Large intestine (tissue), 3 donors: ENCODE measurements around the gene OR1F1. TPM values are rescaled to one million over a fixed set of nuclear protein-coding genes. Genes with fewer than 3 reads are reported as not detected.
"Not testable (repeated sequence)": the region's sequence is repeated elsewhere in the genome, so short reads cannot be mapped to it uniquely, and the experiment has no call there.

ENCODE experiments used
- DNase-seq, 2 donors: peaks; one replicate each; pipeline versions ENCODE4 v3.0.0 to v3.0.0-alpha.2; 2013
- H3K27ac ChIP-seq: one replicate; pipeline ENCODE4 v1.5.1; 2013; ENCODE audit warnings: low read length
- H3K27me3 ChIP-seq: 2 replicates; pipeline ENCODE4 v1.6.1; 2013; ENCODE audit warnings: low read length; ENCODE audit not compliant: control insufficient read depth, insufficient read depth
- H3K36me3 ChIP-seq: 2 replicates; pipeline ENCODE4 v1.6.1; 2013; ENCODE audit warnings: low read length; ENCODE audit not compliant: control insufficient read depth, insufficient read depth
- H3K4me1 ChIP-seq: one replicate; pipeline ENCODE4 v1.6.1; 2013; ENCODE audit warnings: low read length; ENCODE audit not compliant: control insufficient read depth, insufficient read depth
- H3K4me3 ChIP-seq: one replicate; pipeline ENCODE4 v1.5.1; 2013; ENCODE audit warnings: low read length
- H3K9me3 ChIP-seq: one replicate; pipeline ENCODE4 v1.6.1; 2013; ENCODE audit warnings: mild to moderate bottlenecking, low read depth, low read length, moderate library complexity; ENCODE audit not compliant: control insufficient read depth
- WGBS: methylation state at CpG from one replicate; pipeline ENCODE4 v1.1.5; 2013; ENCODE audit warnings: low lambda C conversion rate; ENCODE audit not compliant: insufficient coverage; 5-methylcytosine and 5-hydroxymethylcytosine counted together
- polyA plus RNA-seq: library from polyadenylated mRNA; unstranded; fragments of 120-200 nt; gene quantifications from one replicate; pipeline ENCODE4 v1.2.1, GENCODE V29; 2013

Gene OR1F1
- polyA plus RNA-seq, 1 donor: not detected

DNA sequence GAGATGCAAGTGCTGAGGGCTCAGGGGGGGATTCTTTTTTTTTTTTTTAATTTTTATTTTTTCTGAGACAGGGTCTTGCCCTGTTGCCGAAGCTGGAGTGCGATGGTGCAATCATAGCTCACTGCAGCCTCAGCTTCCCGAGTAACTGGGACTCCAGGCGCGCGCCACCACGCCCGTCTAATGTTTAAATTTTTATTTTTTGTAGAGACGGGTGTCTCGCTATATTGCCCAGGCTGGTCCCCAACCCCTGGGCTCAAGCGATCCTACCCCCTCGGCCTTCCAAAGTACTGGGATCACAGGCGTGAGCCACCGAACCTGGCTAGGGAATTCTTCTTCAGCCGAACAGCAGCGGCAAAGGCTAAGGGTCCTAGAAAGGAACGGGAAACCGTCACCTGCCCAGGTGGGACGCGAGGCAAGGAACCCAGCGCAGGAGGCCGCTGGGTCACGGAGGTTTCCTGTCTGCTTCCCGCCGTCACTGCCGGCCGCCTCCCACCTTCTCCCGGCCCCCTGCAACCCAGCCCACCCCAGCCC, 13.3 kb upstream of the OR1F1 start:
- peaks cover 98% of the 10 kb centered on the region for H3K27me3 ChIP-seq
- DNase-seq: no peak
- no CpG with 5 or more reads among the region's 28 CpGs for WGBS
- H3K4me1 ChIP-seq: peaks cover 9% of the 10 kb centered on the region
- no peak overlapping the region for H3K4me3 ChIP-seq
- H3K36me3 ChIP-seq: no peaks in the 10 kb centered on the region
- peaks cover 14% of the 10 kb centered on the region for H3K9me3 ChIP-seq
- H3K27ac ChIP-seq: no peak overlapping the region

GRCh38 chr16:3175157-3176093, 12.6 kb upstream of the OR1F1 start:
- DNase-seq: no peak
- no CpG with 5 or more reads among the region's 39 CpGs for WGBS
- Histone ChIP-seq H3K27me3 (peaks cover 98% of the 10 kb centered on the region), H3K27ac (no peak overlapping the region), H3K36me3 (no peaks in the 10 kb centered on the region), H3K4me3 (no peak overlapping the region), H3K9me3 (peaks cover 11% of the 10 kb centered on the region), H3K4me1 (peaks cover 9% of the 10 kb centered on the region)

GRCh38 chr16:3179651-3180050, 8.4 kb upstream of the OR1F1 start:
- WGBS: no CpG with 5 or more reads among the region's 8 CpGs
- Histone ChIP-seq H3K4me3 (no peak overlapping the region), H3K9me3 (peaks cover 17% of the 10 kb centered on the region), H3K4me1 (peaks cover 14% of the 10 kb centered on the region), H3K27ac (no peak overlapping the region), H3K27me3 (peaks cover 98% of the 10 kb centered on the region), H3K36me3 (no peaks in the 10 kb centered on the region)
- no peak for DNase-seq

- H3K4me1 ChIP-seq: peaks cover 14% of the 10 kb centered on the region
- WGBS: no CpG with 5 or more reads among the region's 21 CpGs
- no peak for DNase-seq
- H3K27me3 ChIP-seq: peaks cover 98% of the 10 kb centered on the region
- no peak overlapping the region for H3K4me3 ChIP-seq
- H3K27ac ChIP-seq: no peak overlapping the region
- no peaks in the 10 kb centered on the region for H3K36me3 ChIP-seq
- H3K9me3 ChIP-seq: peaks cover 10% of the 10 kb centered on the region
These were observed 7.5 kb upstream of the OR1F1 start for GRCh38 chr16:3180445-3180878.

- not testable (repeated sequence) for H3K36me3 ChIP-seq, DNase-seq, H3K4me3 ChIP-seq, H3K27ac ChIP-seq
- H3K27me3 ChIP-seq: peaks cover 98% of the 10 kb centered on the region
- peaks cover 14% of the 10 kb centered on the region for H3K4me1 ChIP-seq
- no CpG with 5 or more reads among the region's 8 CpGs for WGBS
- H3K9me3 ChIP-seq: peaks cover 10% of the 10 kb centered on the region
These were observed 5.8 kb upstream of the OR1F1 start for GRCh38 chr16:3182293-3182607.

GRCh38 chr16:3182608-3183444, 5.2 kb upstream of the OR1F1 start:
- Histone ChIP-seq H3K27ac (no peak overlapping the region), H3K27me3 (peaks cover 98% of the 10 kb centered on the region), H3K36me3 (no peaks in the 10 kb centered on the region), H3K9me3 (peaks cover 10% of the 10 kb centered on the region), H3K4me1 (peaks cover 14% of the 10 kb centered on the region), H3K4me3 (peak overlapping the region; percentile 27)
- DNase-seq: no peak
- WGBS: no CpG with 5 or more reads among the region's 72 CpGs

DNA sequence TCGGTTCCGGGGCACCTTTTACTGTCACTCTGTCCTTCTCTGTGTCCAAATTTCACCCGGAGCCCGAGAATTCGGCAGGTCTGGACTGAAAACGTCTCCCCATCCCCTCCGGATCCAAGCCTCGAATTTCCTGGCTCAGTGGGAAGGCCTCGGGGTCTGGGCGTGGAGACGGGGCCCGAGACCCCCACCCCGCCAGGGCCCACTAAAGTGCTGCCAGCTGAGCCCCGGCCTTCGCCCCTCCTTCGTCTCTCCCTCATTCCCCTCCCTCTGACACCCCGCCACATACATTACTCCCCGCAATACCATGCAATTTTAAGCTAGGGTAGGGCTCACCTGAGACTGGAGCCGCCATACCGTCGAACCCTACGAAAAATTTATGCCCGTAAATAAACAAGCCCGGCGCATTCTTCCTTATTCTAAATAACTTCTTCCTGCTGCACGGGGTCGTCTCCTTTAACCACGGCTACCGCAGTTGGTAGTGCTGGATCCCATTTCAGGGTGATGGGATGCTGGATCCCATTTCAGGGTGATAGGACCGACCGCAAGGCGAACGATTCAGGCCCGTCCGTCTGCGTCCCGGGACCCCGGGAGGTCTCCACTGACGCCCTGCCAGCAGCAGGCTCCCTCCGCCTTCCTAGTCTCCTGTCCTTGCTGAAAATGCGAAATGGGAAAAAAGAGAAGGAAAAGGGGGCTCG, 4.4 kb upstream of the OR1F1 start:
- Histone ChIP-seq H3K27ac (no peak overlapping the region), H3K4me3 (peak overlapping the region; percentile 27), H3K9me3 (peaks cover 13% of the 10 kb centered on the region), H3K27me3 (peaks cover 98% of the 10 kb centered on the region), H3K4me1 (peaks cover 20% of the 10 kb centered on the region), H3K36me3 (no peaks in the 10 kb centered on the region)
- WGBS: no CpG with 5 or more reads among the region's 42 CpGs
- no peak for DNase-seq

GRCh38 chr16:3186946-3187690, 886 bp upstream of the OR1F1 start:
- no peak overlapping the region for H3K4me3 ChIP-seq
- 83% methylated on average over 1 of the region's 23 CpGs for WGBS

GRCh38 chr16:3188675-3188924, 596 bp downstream of the OR1F1 start:
- Histone ChIP-seq H3K27me3 (peaks cover 99% of the 10 kb centered on the region), H3K4me3 (peak overlapping the region; percentile 26)

More at GRCh38 chr16:3186946-3187690, 886 bp upstream of the OR1F1 start:
- peaks cover 99% of the 10 kb centered on the region for H3K27me3 ChIP-seq
- no peak overlapping the region for H3K27ac ChIP-seq
- H3K4me1 ChIP-seq: peaks cover 28% of the 10 kb centered on the region
- H3K9me3 ChIP-seq: peaks cover 21% of the 10 kb centered on the region
- H3K36me3 ChIP-seq: no peaks in the 10 kb centered on the region
- DNase-seq: no peak

More at GRCh38 chr16:3188675-3188924, 596 bp downstream of the OR1F1 start:
- no peak for DNase-seq
- no CpG with 5 or more reads among the region's 13 CpGs for WGBS
- no peak overlapping the region for H3K27ac ChIP-seq
- H3K9me3 ChIP-seq: peaks cover 25% of the 10 kb centered on the region
- H3K4me1 ChIP-seq: peaks cover 17% of the 10 kb centered on the region
- no peaks in the 10 kb centered on the region for H3K36me3 ChIP-seq
